Skin of body (tissue), 2 donors: ENCODE measurements around the gene PTPN23. TPM values are rescaled to one million over a fixed set of nuclear protein-coding genes. Genes with fewer than 3 reads are reported as not detected.
"Not testable (repeated sequence)": the region's sequence is repeated elsewhere in the genome, so short reads cannot be mapped to it uniquely, and the experiment has no call there.

Experiments
- DNase-seq: peaks from one replicate; lab custom pipeline; 2025; lab: John Stamatoyannopoulos, UW
- total RNA-seq: library from RNA; depleted of rRNA; stranded (reverse); fragments of >200 nt; gene quantifications from one replicate; pipeline ENCODE4 v1.2.3, GENCODE V29; 2014

Gene PTPN23
- total RNA-seq, 1 donor from 2014 or later, result 17.4 TPM

- DNase-seq, result no peak
These were observed 55.4 kb downstream of the PTPN23 start for GRCh38 chr3:47436180-47436579.

- no peak for DNase-seq
These were observed 59.3 kb downstream of the PTPN23 start for GRCh38 chr3:47440131-47440530.

GRCh38 chr3:47441796-47442551 lies 61.2 kb downstream of the PTPN23 start:
- DNase-seq, result no peak

- DNase-seq, result no peak
These were observed 62.8 kb downstream of the PTPN23 start for GRCh38 chr3:47443611-47443995.

- no peak for DNase-seq
These were observed 63.3 kb downstream of the PTPN23 start for GRCh38 chr3:47444103-47444502.

GRCh38 chr3:47452453-47453215 lies 71.8 kb downstream of the PTPN23 start:
- DNase-seq, result no peak

- DNase-seq, result no peak
These were observed 75.1 kb downstream of the PTPN23 start for GRCh38 chr3:47455806-47456452.

- no peak for DNase-seq
These were observed 76.2 kb downstream of the PTPN23 start for GRCh38 chr3:47456984-47457383.

- not testable (repeated sequence) for DNase-seq
These were observed 78.8 kb downstream of the PTPN23 start for GRCh38 chr3:47459534-47460085.

Other genes with a start within 250 kb of the PTPN23 start
- gene SETD2, start 216.9 kb upstream of the PTPN23 start, total RNA-seq, result 72.1 TPM
- 2.1 TPM for gene KIF9, start 98.2 kb upstream of the PTPN23 start, total RNA-seq
- gene KLHL18, start 98.1 kb upstream of the PTPN23 start, total RNA-seq, result 14.0 TPM
- gene SCAP, start 94.9 kb downstream of the PTPN23 start, total RNA-seq, result 44.6 TPM
- 17.6 TPM for gene ELP6, start 132.7 kb downstream of the PTPN23 start, total RNA-seq
- gene CSPG5, start 197.8 kb downstream of the PTPN23 start, total RNA-seq, result 1.2 TPM